ENCODE results near the gene RNF41. TPM values are rescaled to one million over a fixed set of nuclear protein-coding genes. Genes with fewer than 3 reads are reported as not detected.

Gene RNF41
- total RNA-seq, 2 experiments from 2014 or later = 28.2 to 34.2 TPM

- CTCF ChIA-PET = interaction anchor here (0.7 to 1.6 kb wide), 3 partner anchors 11 to 227 kb away, joined by 4 to 5 read pairs (median 4); partner anchors contain the start of gene RNF41
- Mint-ChIP-seq H3K36me3 (peaks cover 2% of the 10 kb centered on the region), H3K27me3 (no peaks in the 10 kb centered on the region), H3K9me3 (ENCODE audit: low read depth) (no peaks in the 10 kb centered on the region), H3K27ac (no peak overlapping the region), H3K4me3 (no peak overlapping the region), H3K4me1 (no peaks in the 10 kb centered on the region)
- ATAC-seq (no peak), DNase-seq (no peak)
Measured at GRCh38 chr12:56236985-56237384, 15.3 kb upstream of the RNF41 start.

GRCh38 chr12:56236091-56236490 lies 14.4 kb upstream of the RNF41 start:
- Mint-ChIP-seq H3K36me3 (no peaks in the 10 kb centered on the region), H3K4me3 (no peak overlapping the region), H3K4me1 (no peaks in the 10 kb centered on the region), H3K27me3 (no peaks in the 10 kb centered on the region), H3K9me3 (ENCODE audit: low read depth) (no peaks in the 10 kb centered on the region), H3K27ac (no peak overlapping the region)
- no peak for ATAC-seq
- CTCF ChIA-PET = interaction anchor here (0.7 to 1.6 kb wide), 3 partner anchors 10 to 228 kb away, joined by 4 to 5 read pairs (median 4); partner anchors contain the start of gene RNF41
- DNase-seq = no peak

- CTCF ChIA-PET = no interaction called here
- no peaks in the 10 kb centered on the region for H3K36me3 Mint-ChIP-seq
- H3K27ac Mint-ChIP-seq = no peak overlapping the region
- no peaks in the 10 kb centered on the region for H3K27me3 Mint-ChIP-seq
- H3K4me3 Mint-ChIP-seq = no peak overlapping the region
- no peak for ATAC-seq
- DNase-seq = no peak
- H3K9me3 Mint-ChIP-seq (ENCODE audit: low read depth) = no peaks in the 10 kb centered on the region
- no peaks in the 10 kb centered on the region for H3K4me1 Mint-ChIP-seq
Measured at GRCh38 chr12:56234746-56235436, 13.2 kb upstream of the RNF41 start.

- Mint-ChIP-seq H3K27ac (no peak overlapping the region), H3K4me1 (peaks cover 2% of the 10 kb centered on the region), H3K4me3 (no peak overlapping the region), H3K9me3 (ENCODE audit: low read depth) (no peaks in the 10 kb centered on the region), H3K36me3 (peaks cover 4% of the 10 kb centered on the region), H3K27me3 (no peaks in the 10 kb centered on the region)
- CTCF ChIA-PET = interaction anchor here (1.7 kb wide), 1 partner anchor 9 kb away, joined by 5 read pairs; the partner anchor contains the start of gene RNF41
- ATAC-seq (no peak), DNase-seq (no peak)
Measured at GRCh38 chr12:56231184-56231582, 9.5 kb upstream of the RNF41 start.

GRCh38 chr12:56230432-56231183 lies 8.9 kb upstream of the RNF41 start:
- Mint-ChIP-seq H3K4me3 (no peak overlapping the region), H3K4me1 (peaks cover 6% of the 10 kb centered on the region), H3K27me3 (no peaks in the 10 kb centered on the region), H3K36me3 (peaks cover 7% of the 10 kb centered on the region), H3K9me3 (ENCODE audit: low read depth) (no peaks in the 10 kb centered on the region), H3K27ac (no peak overlapping the region)
- DNase-seq (no peak), ATAC-seq (no peak)
- CTCF ChIA-PET = interaction anchor here (1.7 kb wide), 1 partner anchor 9 kb away, joined by 5 read pairs; the partner anchor contains the start of gene RNF41

- Mint-ChIP-seq H3K4me1 (peaks cover 12% of the 10 kb centered on the region), H3K27me3 (no peaks in the 10 kb centered on the region), H3K9me3 (ENCODE audit: low read depth) (no peaks in the 10 kb centered on the region), H3K36me3 (peaks cover 7% of the 10 kb centered on the region), H3K4me3 (no peak within 1 kb of the TSS), H3K27ac (no peak within 1 kb of the TSS)
- CTCF ChIA-PET = no interaction called here
- ATAC-seq (no peak), DNase-seq (no peak)
Measured at GRCh38 chr12:56229916-56230431, 8.3 kb upstream of the RNF41 start, which contains the start of gene SLC39A5. TSS of gene SLC39A5 (plus strand) at chr12:56230051. CDS start at chr12:56231275, 1,224 bp downstream.

- ATAC-seq = no peak
- peaks cover 7% of the 10 kb centered on the region for H3K36me3 Mint-ChIP-seq
- no peak overlapping the region for H3K4me3 Mint-ChIP-seq
- H3K27ac Mint-ChIP-seq = no peak overlapping the region
- H3K9me3 Mint-ChIP-seq (ENCODE audit: low read depth) = no peaks in the 10 kb centered on the region
- no peak for DNase-seq
- H3K27me3 Mint-ChIP-seq = no peaks in the 10 kb centered on the region
- CTCF ChIA-PET = no interaction called here
- peaks cover 16% of the 10 kb centered on the region for H3K4me1 Mint-ChIP-seq
Measured at GRCh38 chr12:56229082-56229481, 7.4 kb upstream of the RNF41 start.

- peak overlapping the region; percentile 75 for H3K27ac Mint-ChIP-seq
- no peaks in the 10 kb centered on the region for H3K27me3 Mint-ChIP-seq
- no peak for ATAC-seq
- H3K36me3 Mint-ChIP-seq = peaks cover 7% of the 10 kb centered on the region
- peak overlapping the region; percentile 97 for H3K4me3 Mint-ChIP-seq
- CTCF ChIA-PET = interaction anchor here (1.2 to 3.4 kb wide), 2 partner anchors 35 to 107 kb away, joined by 3 to 11 read pairs; partner anchors contain the start of genes SMARCC2 and ZC3H10
- peaks cover 42% of the 10 kb centered on the region for H3K4me1 Mint-ChIP-seq
- no peak for DNase-seq
- H3K9me3 Mint-ChIP-seq (ENCODE audit: low read depth) = no peaks in the 10 kb centered on the region
Measured at GRCh38 chr12:56224954-56225353, 3.2 kb upstream of the RNF41 start.

- ATAC-seq (peak; percentile 85), DNase-seq (peak; percentile 97)
- CTCF ChIA-PET = interaction anchor here (1.0 to 4.2 kb wide), 2 partner anchors 9 to 34 kb away, joined by 3 to 57 read pairs; partner anchors contain the start of gene SMARCC2
- peaks cover 7% of the 10 kb centered on the region for H3K36me3 Mint-ChIP-seq
- peak within 1 kb of the TSS; percentile 75 for H3K27ac Mint-ChIP-seq
- H3K27me3 Mint-ChIP-seq = no peaks in the 10 kb centered on the region
- peak within 1 kb of the TSS; percentile 97 for H3K4me3 Mint-ChIP-seq
- no peaks in the 10 kb centered on the region for H3K9me3 Mint-ChIP-seq (ENCODE audit: low read depth)
- H3K4me1 Mint-ChIP-seq = peaks cover 42% of the 10 kb centered on the region
Measured at GRCh38 chr12:56224102-56224701, 2.5 kb upstream of the RNF41 start, which contains the start of gene NABP2. TSS of gene NABP2 (plus strand) at chr12:56224342. CDS start at chr12:56224857, 515 bp downstream.

GRCh38 chr12:56223571-56224101 lies 1.9 kb upstream of the RNF41 start:
- Mint-ChIP-seq H3K4me3 (peak overlapping the region; percentile 97), H3K27me3 (no peaks in the 10 kb centered on the region), H3K4me1 (peaks cover 42% of the 10 kb centered on the region), H3K9me3 (ENCODE audit: low read depth) (no peaks in the 10 kb centered on the region), H3K36me3 (peaks cover 7% of the 10 kb centered on the region), H3K27ac (peak overlapping the region; percentile 75)
- ATAC-seq (no peak), DNase-seq (no peak)
- CTCF ChIA-PET = interaction anchor here (1.0 to 4.2 kb wide), 6 partner anchors 9 to 241 kb away, joined by 3 to 57 read pairs (median 19); partner anchors contain the start of genes ESYT1, SMARCC2 and ZC3H10

GRCh38 chr12:56222531-56222895 lies 791 bp upstream of the RNF41 start:
- Mint-ChIP-seq H3K4me1 (peaks cover 42% of the 10 kb centered on the region), H3K9me3 (ENCODE audit: low read depth) (no peaks in the 10 kb centered on the region)

GRCh38 chr12:56221232-56221756 lies 428 bp downstream of the RNF41 start:
- CTCF ChIA-PET = interaction anchor here (0.8 to 4.2 kb wide), 19 partner anchors 8 to 491 kb away, joined by 3 to 57 read pairs (median 6); partner anchors contain the start of genes ANKRD52, CNPY2, COQ10A and CS
- no peaks in the 10 kb centered on the region for H3K9me3 Mint-ChIP-seq (ENCODE audit: low read depth)
- peaks cover 7% of the 10 kb centered on the region for H3K36me3 Mint-ChIP-seq
- H3K4me1 Mint-ChIP-seq = peaks cover 42% of the 10 kb centered on the region
- no peak for DNase-seq
- ATAC-seq = peak; percentile 37
- peak overlapping the region; percentile 97 for H3K4me3 Mint-ChIP-seq
- no peaks in the 10 kb centered on the region for H3K27me3 Mint-ChIP-seq
- H3K27ac Mint-ChIP-seq = peak overlapping the region; percentile 93

More at GRCh38 chr12:56222531-56222895, 791 bp upstream of the RNF41 start:
- Mint-ChIP-seq H3K36me3 (peaks cover 7% of the 10 kb centered on the region), H3K27me3 (no peaks in the 10 kb centered on the region), H3K27ac (peak overlapping the region; percentile 93), H3K4me3 (peak overlapping the region; percentile 97)
- no peak for ATAC-seq
- DNase-seq = no peak
- CTCF ChIA-PET = interaction anchor here (0.7 to 4.2 kb wide), 26 partner anchors 9 to 503 kb away, joined by 3 to 57 read pairs (median 5); partner anchors contain the start of genes ANKRD52, COQ10A, DNAJC14 and ESYT1
